ENCODE results near the gene PEX1. TPM values are rescaled to one million over a fixed set of nuclear protein-coding genes. Genes with fewer than 3 reads are reported as not detected.
A peak's percentile ranks its signal among the peaks of the same experiment; 100 is the strongest.

PEX1 gene
- total and polyA plus RNA-seq, 9 of the 15 experiments (the other 6 are each of a cell fraction or from before 2014, with no cell fraction given), result 9.4 to 32.2 (median 19.9) TPM

- TF ChIP-seq ARID3A (IDR thresholded peaks at IDR 0.05; ENCODE audit: borderline replicate concordance, low read depth, low read length), result no peak
- no peak for TF ChIP-seq ZNF764 (CRISPR knock-in tag; IDR thresholded peaks at IDR 0.05; ENCODE audit: low read depth)
- TF ChIP-seq ZFP36 (IDR thresholded peaks at IDR 0.05; ENCODE audit: low read depth, low read length, partially characterized antibody), result no peak
- TF ChIP-seq ARNT (IDR thresholded peaks at IDR 0.05), result peak in 1 of 2 experiments; percentile 73; a peak in 1 of 4 replicates
- peak; percentile 53; the same call in 1 of the 2 replicates for TF ChIP-seq NCOA1 (IDR thresholded peaks at IDR 0.05; ENCODE audit: low read depth)
- 0 out of 2 replicates have a peak, but pooled peaks have one; percentile 11 for TF ChIP-seq ESRRA (IDR thresholded peaks at IDR 0.05; ENCODE audit: borderline replicate concordance, low read depth)
- 0 out of 4 replicates have a peak, but pooled peaks of 1 of the 2 experiments have one; percentile 32 for TF ChIP-seq MLLT1 (IDR thresholded peaks at IDR 0.05)
- no peak for TF ChIP-seq MEF2A (IDR thresholded peaks at IDR 0.05; ENCODE audit: control insufficient read depth, low read depth, low read length)
- no peak for TF ChIP-seq ZNF121 (CRISPR knock-in tag; conservative IDR thresholded peaks at IDR 0.05)
- TF ChIP-seq HOXB6 (CRISPR knock-in tag; IDR thresholded peaks at IDR 0.05; ENCODE audit: borderline replicate concordance), result no peak
- TF ChIP-seq KLF16 (IDR thresholded peaks at IDR 0.05), result 0 out of 2 replicates have a peak, but pooled peaks have one; percentile 18
- no peak for TF ChIP-seq RBM17 (IDR thresholded peaks at IDR 0.05; ENCODE audit: borderline replicate concordance, low read depth, low read length)
- no peak for TF ChIP-seq ZNF696 (CRISPR knock-in tag; conservative IDR thresholded peaks at IDR 0.05)
- TF ChIP-seq MIER1 (IDR thresholded peaks at IDR 0.05; ENCODE audit: low read depth), result no peak
- no peak for TF ChIP-seq PCBP1 (IDR thresholded peaks at IDR 0.05; ENCODE audit: low read depth, low read length, poor library complexity, severe bottlenecking)
- TF ChIP-seq TGIF2 (CRISPR knock-in tag; IDR thresholded peaks at IDR 0.05), result 0 out of 2 replicates have a peak, but pooled peaks have one; percentile 23
- no peak for TF ChIP-seq ZNF354B (CRISPR knock-in tag; IDR thresholded peaks at IDR 0.05)
- no peak for TF ChIP-seq EHMT2 (IDR thresholded peaks at IDR 0.05)
- TF ChIP-seq SNIP1 (IDR thresholded peaks at IDR 0.05; ENCODE audit: low read depth), result no peak
- TF ChIP-seq ZNF239 (CRISPR knock-in tag; IDR thresholded peaks at IDR 0.05), result no peak
- TF ChIP-seq ZBTB5 (IDR thresholded peaks at IDR 0.05), result no peak
- TF ChIP-seq BACH1 (tag; IDR thresholded peaks at IDR 0.05), result 0 out of 2 replicates have a peak, but pooled peaks have one; percentile 53
- no peak for TF ChIP-seq SRF (CRISPR knock-in tag; IDR thresholded peaks at IDR 0.05)
- TF ChIP-seq HNRNPH1 (optimal IDR thresholded peaks at IDR 0.05; ENCODE audit: low read depth, low read length), result no peak
- no peak for TF ChIP-seq ZNF174 (CRISPR knock-in tag; IDR thresholded peaks at IDR 0.05)
These were observed 80.0 kb downstream of the PEX1 start (continued) for GRCh38 chr7:92448205-92448747.

Measured in K562 (cell line).